HUDEP-2 (cell line): ENCODE results near the gene NABP2.
"Not testable (repeated sequence)": the region's sequence is repeated elsewhere in the genome, so short reads cannot be mapped to it uniquely, and the experiment has no call there.

Experiments
- DNase-seq, 76 experiments: peaks; one replicate each; lab custom pipeline; 2025; ENCODE audit not compliant: unreplicated experiment in 76 of 76; lab: John Stamatoyannopoulos, UW

NABP2 gene

GRCh38 chr12:56224102-56224701, at the start of gene NABP2:
Gene NABP2, plus strand, starts transcription at chr12:56224342. Its CDS starts 515 bp downstream, at chr12:56224857.
- peak in 75 of 76 experiments; percentile 35 to 97 (median 94) for DNase-seq

GRCh38 chr12:56178347-56178746, 45.8 kb upstream of the NABP2 start:
- DNase-seq, result no peak

- DNase-seq, result no peak
These were observed 37.2 kb upstream of the NABP2 start for GRCh38 chr12:56186957-56187356.

GRCh38 chr12:56188131-56188777, 35.9 kb upstream of the NABP2 start:
- DNase-seq, result peak in 1 of 76 experiments; percentile 14

- DNase-seq, result no peak
These were observed 35.4 kb upstream of the NABP2 start for GRCh38 chr12:56188778-56189098.

GRCh38 chr12:56189099-56189917, 34.8 kb upstream of the NABP2 start, which contains the start of gene SMARCC2:
Gene SMARCC2, minus strand, starts transcription at chr12:56189483. Its CDS starts 22 bp downstream, at chr12:56189461.
- DNase-seq, result peak in 72 of 76 experiments; percentile 37 to 87 (median 78)

GRCh38 chr12:56189918-56190694, 34.0 kb upstream of the NABP2 start:
- DNase-seq, result peak in 75 of 76 experiments; percentile 18 to 97 (median 83)

- peak in 1 of 76 experiments; percentile 39 for DNase-seq
These were observed 33.4 kb upstream of the NABP2 start for GRCh38 chr12:56190695-56191155.

GRCh38 chr12:56192582-56192981, 31.6 kb upstream of the NABP2 start:
- DNase-seq, result no peak

- DNase-seq, result peak in 69 of 76 experiments; percentile 10 to 85 (median 62)
These were observed 31.0 kb upstream of the NABP2 start for GRCh38 chr12:56193025-56193578.

GRCh38 chr12:56196818-56197550, 27.2 kb upstream of the NABP2 start:
- DNase-seq, result not testable (repeated sequence)

GRCh38 chr12:56197921-56198635, 26.1 kb upstream of the NABP2 start:
- DNase-seq, result no peak

- DNase-seq, result no peak
These were observed 25.3 kb upstream of the NABP2 start for GRCh38 chr12:56198836-56199235.

GRCh38 chr12:56202366-56202765, 21.8 kb upstream of the NABP2 start:
- DNase-seq, result peak in 1 of 76 experiments; percentile 8

- no peak for DNase-seq
These were observed 21.3 kb upstream of the NABP2 start for GRCh38 chr12:56202838-56203237.

- no peak for DNase-seq
These were observed 19.9 kb upstream of the NABP2 start for GRCh38 chr12:56204275-56204674.

GRCh38 chr12:56205445-56205844, 18.7 kb upstream of the NABP2 start:
- no peak for DNase-seq

- DNase-seq, result peak in 50 of 76 experiments; percentile 7 to 69 (median 30)
These were observed 17.5 kb upstream of the NABP2 start for GRCh38 chr12:56206452-56207166.
